ENCODE data around the gene UBE2U. TPM values are rescaled to one million over a fixed set of nuclear protein-coding genes. Genes with fewer than 3 reads are reported as not detected.

UBE2U gene
- total and polyA plus RNA-seq, 10 of the 15 experiments (the other 5 are each of a cell fraction or from before 2014, with no cell fraction given) = not detected

DNA sequence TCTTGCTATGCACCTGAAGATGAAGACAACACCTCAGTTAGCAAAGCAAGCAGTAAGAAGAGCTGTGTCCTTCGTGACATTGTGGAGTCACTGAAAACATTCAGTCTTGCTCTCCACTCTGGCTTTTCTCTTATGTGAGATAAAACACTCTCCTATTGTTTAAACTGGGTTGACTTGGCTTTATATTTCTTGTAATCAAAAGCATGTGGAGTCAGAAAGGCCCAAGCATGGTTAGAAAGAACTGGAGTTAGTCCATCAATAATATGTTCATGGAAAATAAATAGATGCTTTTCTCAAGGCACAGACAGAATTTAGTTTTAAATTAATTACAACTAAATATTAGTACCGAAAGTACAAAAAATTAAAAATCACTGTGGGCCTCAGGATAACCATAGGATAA, 61.7 kb downstream of the UBE2U start:
- Histone ChIP-seq H4K20me1 (ENCODE audit: control insufficient read depth, insufficient read depth) (no peaks in the 10 kb centered on the region), H2AFZ (ENCODE audit: control insufficient read depth, low read depth, low read length) (no peak overlapping the region), H3K9ac (ENCODE audit: control insufficient read depth, insufficient read depth, low read length) (no peak overlapping the region), H3K27ac (ENCODE audit: control insufficient read depth, insufficient read depth) (no peak overlapping the region), H3K79me2 (ENCODE audit: control insufficient read depth, insufficient read depth, low read length) (no peaks in the 10 kb centered on the region), H3K36me3 (ENCODE audit: control insufficient read depth in 2 of 2, insufficient read depth in 2 of 2, low read length in 1 of 2) (no peaks in the 10 kb centered on the region), H3K4me1 (ENCODE audit: control insufficient read depth, insufficient read depth, low read length) (no peaks in the 10 kb centered on the region), H3K4me2 (ENCODE audit: control insufficient read depth, insufficient read depth) (no peak overlapping the region), H3K27me3 (replicated peaks in 1 of 2; ENCODE audit: control insufficient read depth in 2 of 2, insufficient read depth in 2 of 2, low read length in 1 of 2) (no peaks in the 10 kb centered on the region), H3K9me3 (replicated peaks; ENCODE audit: control insufficient read depth, insufficient read depth, low read length) (no peaks in the 10 kb centered on the region), H3K4me3 (no peak overlapping the region)
- RAD21 ChIA-PET (ENCODE audit: unreplicated experiment) = no interaction called here
- POLR2A ChIA-PET = no interaction called here
- WGBS (ENCODE audit: insufficient coverage, insufficient replicate concordance, low lambda C conversion rate, missing lambda C conversion rate) = 11% methylated on average over 2 of the region's 2 CpGs
- no peak for DNase-seq (ENCODE audit: low read depth, low spot score)
- CTCF ChIA-PET = no interaction called here
- TF ChIP-seq SPI1 (IDR thresholded peaks at IDR 0.05; ENCODE audit: borderline replicate concordance, insufficient read depth, low read depth, low read length) (no peak), CREB1 (IDR thresholded peaks at IDR 0.05; ENCODE audit: low read depth) (no peak)
- no TSS peak for BruUV-seq (replicated peaks)
- no peak for ATAC-seq
- intact Hi-C loops (cut with micrococcal nuclease; ENCODE audit: unreplicated experiment) = loop anchor here (5.0 kb wide), 2 partner anchors 737 to 812 kb away; no protein-coding TSS in a partner anchor
- in situ Hi-C loops (cut with MboI) = loop anchor here (5.0 to 25.0 kb wide), 3 partner anchors 407 to 772 kb away; no protein-coding TSS in a partner anchor
- SMC1A ChIA-PET (ENCODE audit: uncharacterized antibody, unreplicated experiment) = no interaction called here
- no peak for FAIRE-seq

DNA sequence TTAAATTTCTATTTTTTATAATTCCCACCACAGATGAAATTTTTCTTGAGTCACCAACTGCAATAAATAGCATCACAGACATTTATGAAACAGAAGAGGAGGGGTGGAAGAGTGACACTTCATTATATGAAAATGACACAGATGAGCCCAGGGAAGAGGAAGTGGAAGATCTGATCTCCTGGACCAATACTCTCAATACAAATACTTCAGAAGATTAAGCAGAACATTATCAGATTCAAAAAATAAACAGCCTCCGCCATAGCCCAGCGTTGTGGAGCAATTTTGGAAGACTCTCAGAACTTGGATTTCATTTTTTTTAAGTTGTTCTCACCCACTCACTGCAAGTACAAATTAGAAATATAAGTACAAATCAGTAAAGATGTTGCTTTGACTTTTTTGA, 63.6 kb downstream of the UBE2U start:
- in situ Hi-C loops (cut with MboI) (loop anchor here (5.0 to 25.0 kb wide), 3 partner anchors 405 to 770 kb away; no protein-coding TSS in a partner anchor), intact Hi-C loops (cut with micrococcal nuclease; ENCODE audit: unreplicated experiment) (loop anchor here (5.0 kb wide), 2 partner anchors 735 to 810 kb away; no protein-coding TSS in a partner anchor)
- no TSS peak for BruUV-seq (replicated peaks)
- Histone ChIP-seq H3K79me2 (ENCODE audit: control insufficient read depth, insufficient read depth, low read length) (no peaks in the 10 kb centered on the region), H3K4me1 (ENCODE audit: control insufficient read depth, insufficient read depth, low read length) (no peaks in the 10 kb centered on the region), H2AFZ (ENCODE audit: control insufficient read depth, low read depth, low read length) (no peak overlapping the region), H3K4me2 (ENCODE audit: control insufficient read depth, insufficient read depth) (no peak overlapping the region), H3K27ac (ENCODE audit: control insufficient read depth, insufficient read depth) (no peak overlapping the region), H3K36me3 (ENCODE audit: control insufficient read depth in 2 of 2, insufficient read depth in 2 of 2, low read length in 1 of 2) (no peaks in the 10 kb centered on the region), H3K4me3 (no peak overlapping the region), H3K9ac (ENCODE audit: control insufficient read depth, insufficient read depth, low read length) (no peak overlapping the region), H3K27me3 (replicated peaks in 1 of 2; ENCODE audit: control insufficient read depth in 2 of 2, insufficient read depth in 2 of 2, low read length in 1 of 2) (no peaks in the 10 kb centered on the region), H4K20me1 (ENCODE audit: control insufficient read depth, insufficient read depth) (no peaks in the 10 kb centered on the region), H3K9me3 (replicated peaks; ENCODE audit: control insufficient read depth, insufficient read depth, low read length) (no peaks in the 10 kb centered on the region)
- ChIA-PET SMC1A (ENCODE audit: uncharacterized antibody, unreplicated experiment) (no interaction called here), RAD21 (ENCODE audit: unreplicated experiment) (no interaction called here), POLR2A (no interaction called here), CTCF (interaction anchor here (1.4 to 2.9 kb wide), 2 partner anchors 22 to 557 kb away, joined by 4 to 18 read pairs; no protein-coding TSS in a partner anchor)
- no peak for ATAC-seq
- FAIRE-seq = no peak
- TF ChIP-seq SPI1 (IDR thresholded peaks at IDR 0.05; ENCODE audit: borderline replicate concordance, insufficient read depth, low read depth, low read length) (peak; percentile 26; the same call in 1 of the 2 replicates), ATF2 (IDR thresholded peaks at IDR 0.05; ENCODE audit: low read length) (no peak)
- DNase-seq (ENCODE audit: low read depth, low spot score) = no peak
- WGBS (ENCODE audit: insufficient coverage, insufficient replicate concordance, low lambda C conversion rate, missing lambda C conversion rate) = 17% methylated on average over 2 of the region's 2 CpGs

All from GM12878 (cell line).